HepG2 (cell line): ENCODE data around the gene STYXL2.

Experiments
- EP300 ChIP-seq, 3 experiments: sonication (generic) in 1 of 3; formaldehyde crosslinking in 1 of 3; IDR thresholded peaks; 2 replicates each; pipeline versions ENCODE4 v1.5.1 to v1.6.1; 2011 to 2020; ENCODE audit warnings: low read depth in 2 of 3, low read length in 2 of 3, borderline replicate concordance in 1 of 3, improper control_type of control experiment in 1 of 3, mild to moderate bottlenecking in 1 of 3, missing genetic modification reagents in 1 of 3, moderate library complexity in 1 of 3
- GABPB1 ChIP-seq: IDR thresholded peaks from 2 replicates; pipeline ENCODE4 v1.6.1; 2016; ENCODE audit warnings: mild to moderate bottlenecking, missing genetic modification reagents, moderate library complexity, missing compliant biosample characterization
- PBX3 ChIP-seq: sonication (generic); formaldehyde crosslinking; IDR thresholded peaks from 2 replicates; pipeline ENCODE4 v1.8.1; 2023; ENCODE audit warnings: missing genetic modification reagents, inconsistent platforms, borderline replicate concordance
- PHB2 ChIP-seq: fragments of 450-650 bp; IDR thresholded peaks from 2 replicates; pipeline ENCODE4 v1.6.1; 2018; ENCODE audit not compliant: partially characterized antibody
- POLR2A ChIP-seq, 2 experiments: IDR thresholded peaks; 2 replicates each; pipeline ENCODE4 v1.6.1; 2011; ENCODE audit warnings: low read depth in 2 of 2, low read length in 2 of 2, mild to moderate bottlenecking in 1 of 2, moderate library complexity in 1 of 2; ENCODE audit not compliant: insufficient read depth in 1 of 2
- SRF ChIP-seq: IDR thresholded peaks from 2 replicates; pipeline ENCODE4 v1.6.1; 2011; ENCODE audit warnings: mild to moderate bottlenecking, low read depth, low read length, moderate library complexity
- ZBTB33 ChIP-seq: sonication (generic); formaldehyde crosslinking; IDR thresholded peaks from 2 replicates; pipeline ENCODE4 v1.4.0; 2020; ENCODE audit warnings: missing genetic modification reagents
- ZNF644 ChIP-seq: IDR thresholded peaks from 2 replicates; pipeline ENCODE4 v1.6.1; 2016; ENCODE audit warnings: low read depth

- TF ChIP-seq PBX3 (CRISPR knock-in tag): no peak
- TF ChIP-seq ZBTB33 (CRISPR knock-in tag): no peak
- no peak for TF ChIP-seq EP300 (IDR thresholded peaks at IDR 0.05; ENCODE audit: low read depth in 2 of 2, low read length in 2 of 2)
- no peak for TF ChIP-seq EP300 (CRISPR knock-in tag; IDR thresholded peaks at IDR 0.05; ENCODE audit: borderline replicate concordance)
- TF ChIP-seq SRF: no peak
- TF ChIP-seq GABPB1 (CRISPR knock-in tag): no peak
- TF ChIP-seq PHB2: no peak
- no peak for TF ChIP-seq POLR2A (IDR thresholded peaks at IDR 0.05; ENCODE audit: insufficient read depth in 1 of 2, low read depth in 2 of 2, low read length in 2 of 2)
- no peak for TF ChIP-seq ZNF644 (CRISPR knock-in tag)
Measured at GRCh38 chr1:167057241-167057688, 36.6 kb upstream of the STYXL2 start.
